ENCODE results near the gene TASP1. TPM values are rescaled to one million over a fixed set of nuclear protein-coding genes. Genes with fewer than 3 reads are reported as not detected.

The TASP1 gene
- total RNA-seq, 6 experiments from 2014 or later = 5.2 to 6.4 (median 6.0) TPM

DNA sequence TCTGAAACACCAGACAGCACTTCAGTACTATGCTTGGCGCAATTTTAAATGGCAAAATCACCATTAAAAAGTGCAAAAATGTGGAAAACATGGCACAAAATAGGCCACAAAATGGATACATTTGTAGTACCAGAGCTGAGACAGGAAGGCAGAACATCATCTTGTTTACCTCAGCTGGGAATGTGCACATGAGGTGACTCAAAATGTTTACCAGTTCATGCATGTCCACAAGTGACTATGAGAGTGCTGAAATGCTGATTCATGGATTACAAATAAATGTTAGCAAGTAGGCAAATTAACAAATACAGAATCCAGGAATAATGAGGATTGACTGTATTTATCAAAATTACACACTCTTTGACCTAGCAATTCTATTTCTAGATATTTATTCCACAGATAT, 216.1 kb downstream of the TASP1 start:
- no peaks in the 10 kb centered on the region for H3K27me3 Mint-ChIP-seq (ENCODE audit: insufficient read depth)
- TF ChIP-seq CTCF (IDR thresholded peaks at IDR 0.05) = no peak
- H3K9me3 Mint-ChIP-seq = no peaks in the 10 kb centered on the region
- no peak for DNase-seq
- H3K36me3 Mint-ChIP-seq (ENCODE audit: low read depth) = no peaks in the 10 kb centered on the region
- peaks cover 16% of the 10 kb centered on the region for H3K4me1 Mint-ChIP-seq (ENCODE audit: low read depth)
- H3K4me3 Mint-ChIP-seq = no peak overlapping the region
- H3K27ac Mint-ChIP-seq = no peak overlapping the region

GRCh38 chr20:13420625-13421024, 218.1 kb downstream of the TASP1 start:
- Mint-ChIP-seq H3K27ac (no peak overlapping the region; the same call in 1 of the 2 replicates), H3K4me3 (no peak overlapping the region), H3K4me1 (ENCODE audit: low read depth) (peaks cover 16% of the 10 kb centered on the region), H3K36me3 (ENCODE audit: low read depth) (no peaks in the 10 kb centered on the region), H3K27me3 (ENCODE audit: insufficient read depth) (no peaks in the 10 kb centered on the region), H3K9me3 (no peaks in the 10 kb centered on the region)
- TF ChIP-seq CTCF (IDR thresholded peaks at IDR 0.05) = no peak
- no peak for DNase-seq

GRCh38 chr20:13419477-13419876, 219.3 kb downstream of the TASP1 start:
- no peak for DNase-seq
- no peaks in the 10 kb centered on the region for H3K9me3 Mint-ChIP-seq

DNA sequence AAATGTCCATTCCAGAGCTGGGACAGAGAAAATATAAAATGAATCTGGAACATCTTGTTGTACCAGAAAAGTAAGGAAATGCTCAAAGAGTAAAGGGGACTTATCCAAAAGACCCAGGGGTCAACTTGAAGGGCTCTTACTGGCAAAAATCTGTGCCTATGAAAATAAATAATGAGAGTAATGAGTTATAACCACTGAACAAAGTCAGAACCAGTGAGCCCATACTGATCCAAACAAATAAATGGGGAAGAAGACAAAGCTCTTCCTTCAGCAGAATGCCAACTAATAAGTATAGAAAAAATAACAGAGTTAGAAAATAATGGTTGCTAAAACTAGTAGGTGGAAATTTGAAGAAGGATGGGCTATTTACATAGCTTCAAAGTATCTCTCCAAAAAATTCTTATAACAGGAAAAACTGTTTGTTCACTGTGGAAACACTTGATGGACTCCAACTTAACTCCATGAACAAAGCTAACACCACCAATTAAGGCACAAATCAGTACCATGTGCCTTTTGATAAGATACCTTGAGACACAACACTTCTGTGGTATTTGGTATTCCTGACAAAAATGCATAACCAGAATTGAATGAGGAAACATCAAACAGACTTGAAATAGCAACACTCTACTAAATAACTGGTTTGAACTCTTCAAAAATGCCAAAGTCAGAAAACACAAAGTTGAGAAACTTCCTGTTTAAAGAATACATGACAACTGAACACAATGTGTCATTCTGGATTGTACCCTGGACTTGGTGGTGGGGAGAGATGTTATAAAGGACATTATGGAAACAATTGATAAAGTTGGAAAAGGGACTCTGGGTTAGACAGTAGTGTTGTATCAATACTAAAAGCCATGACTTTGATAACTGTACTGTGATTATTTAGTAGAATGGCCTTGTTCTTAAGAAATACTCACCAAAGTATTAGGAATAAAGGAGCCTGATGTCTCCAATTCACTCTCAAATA, 220.2 kb downstream of the TASP1 start:
- no peak for TF ChIP-seq CTCF (IDR thresholded peaks at IDR 0.05)
- Mint-ChIP-seq H3K36me3 (ENCODE audit: low read depth) (no peaks in the 10 kb centered on the region), H3K4me1 (ENCODE audit: low read depth) (peaks cover 16% of the 10 kb centered on the region), H3K27me3 (ENCODE audit: insufficient read depth) (no peaks in the 10 kb centered on the region), H3K4me3 (no peak overlapping the region), H3K9me3 (no peaks in the 10 kb centered on the region), H3K27ac (no peak overlapping the region)
- DNase-seq = no peak

More at GRCh38 chr20:13419477-13419876, 219.3 kb downstream of the TASP1 start:
- Mint-ChIP-seq H3K27me3 (ENCODE audit: insufficient read depth) (no peaks in the 10 kb centered on the region), H3K4me1 (ENCODE audit: low read depth) (peaks cover 16% of the 10 kb centered on the region), H3K27ac (no peak overlapping the region), H3K36me3 (ENCODE audit: low read depth) (no peaks in the 10 kb centered on the region), H3K4me3 (no peak overlapping the region)
- no peak for TF ChIP-seq CTCF (IDR thresholded peaks at IDR 0.05)

DNA sequence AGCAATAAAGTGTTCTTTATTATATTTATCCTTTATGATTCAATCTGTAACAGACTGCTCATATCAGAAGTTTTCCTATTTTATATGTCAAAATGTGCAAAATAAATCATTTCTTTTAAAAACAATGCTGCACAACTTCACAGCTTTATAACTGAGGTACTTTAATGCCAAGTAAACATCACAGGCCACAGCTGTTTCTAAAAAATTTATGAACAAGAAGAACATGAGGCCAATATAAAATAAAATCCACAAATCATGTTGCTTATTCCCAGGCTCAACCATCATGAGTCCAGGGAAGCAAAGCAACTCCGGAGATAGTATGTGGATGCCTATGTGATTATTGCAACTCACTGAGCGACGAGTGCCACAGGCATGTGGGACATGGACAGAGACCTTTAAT, 222.2 kb downstream of the TASP1 start:
- H3K36me3 Mint-ChIP-seq (ENCODE audit: low read depth) = no peaks in the 10 kb centered on the region
- no peak overlapping the region for H3K27ac Mint-ChIP-seq
- H3K9me3 Mint-ChIP-seq = no peaks in the 10 kb centered on the region
- DNase-seq = no peak
- TF ChIP-seq CTCF (IDR thresholded peaks at IDR 0.05) = no peak
- no peak overlapping the region for H3K4me3 Mint-ChIP-seq
- H3K27me3 Mint-ChIP-seq (ENCODE audit: insufficient read depth) = no peaks in the 10 kb centered on the region
- H3K4me1 Mint-ChIP-seq (ENCODE audit: low read depth) = peaks cover 19% of the 10 kb centered on the region
